ENCODE results near the gene EMP2.

DNA sequence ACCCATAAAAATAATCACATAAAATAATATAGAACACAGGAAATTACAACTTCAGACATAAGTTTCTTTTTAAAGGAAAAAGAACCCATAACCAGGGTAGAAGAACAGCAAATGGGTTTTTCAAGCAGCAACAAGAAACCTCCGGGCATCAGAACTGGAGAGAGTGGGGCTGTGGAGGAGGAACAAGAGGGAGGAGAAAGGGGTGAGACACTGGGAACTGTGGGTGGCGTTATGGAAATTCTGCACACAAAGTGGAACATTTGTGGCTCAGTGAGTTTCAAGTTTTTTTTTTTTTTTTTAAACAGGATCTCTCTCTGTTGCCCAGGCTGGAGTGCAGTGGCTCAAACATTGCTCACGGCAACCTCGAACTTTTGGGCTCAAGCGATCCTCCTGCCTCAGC is 22.6 kb downstream of the EMP2 start:
- TF ChIP-seq, protein P1, sequence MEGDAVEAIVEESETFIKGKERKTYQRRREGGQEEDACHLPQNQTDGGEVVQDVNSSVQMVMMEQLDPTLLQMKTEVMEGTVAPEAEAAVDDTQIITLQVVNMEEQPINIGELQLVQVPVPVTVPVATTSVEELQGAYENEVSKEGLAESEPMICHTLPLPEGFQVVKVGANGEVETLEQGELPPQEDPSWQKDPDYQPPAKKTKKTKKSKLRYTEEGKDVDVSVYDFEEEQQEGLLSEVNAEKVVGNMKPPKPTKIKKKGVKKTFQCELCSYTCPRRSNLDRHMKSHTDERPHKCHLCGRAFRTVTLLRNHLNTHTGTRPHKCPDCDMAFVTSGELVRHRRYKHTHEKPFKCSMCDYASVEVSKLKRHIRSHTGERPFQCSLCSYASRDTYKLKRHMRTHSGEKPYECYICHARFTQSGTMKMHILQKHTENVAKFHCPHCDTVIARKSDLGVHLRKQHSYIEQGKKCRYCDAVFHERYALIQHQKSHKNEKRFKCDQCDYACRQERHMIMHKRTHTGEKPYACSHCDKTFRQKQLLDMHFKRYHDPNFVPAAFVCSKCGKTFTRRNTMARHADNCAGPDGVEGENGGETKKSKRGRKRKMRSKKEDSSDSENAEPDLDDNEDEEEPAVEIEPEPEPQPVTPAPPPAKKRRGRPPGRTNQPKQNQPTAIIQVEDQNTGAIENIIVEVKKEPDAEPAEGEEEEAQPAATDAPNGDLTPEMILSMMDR (IDR thresholded peaks at IDR 0.05): no peak
- TF ChIP-seq POLR2A (IDR thresholded peaks at IDR 0.05) (no peak), POLR2AphosphoS5 (IDR thresholded peaks at IDR 0.05) (no peak)
